Measurements from ENCODE around the gene TAF8.
"Not testable (repeated sequence)": the region's sequence is repeated elsewhere in the genome, so short reads cannot be mapped to it uniquely, and the experiment has no call there.

Gene TAF8

GRCh38 chr6:42050297-42051267, at the start of gene TAF8:
Gene TAF8, plus strand, starts transcription at chr6:42050524. Its CDS starts 18 bp downstream, at chr6:42050542.
- peaks cover 4% of the 10 kb centered on the region for H3K36me3 ChIP-seq (ENCODE audit: control insufficient read depth, insufficient read depth, low read length)
- peak within 1 kb of the TSS; percentile 96 for H3K27ac ChIP-seq (ENCODE audit: low read depth, low read length)
- H3K27me3 ChIP-seq (ENCODE audit: control insufficient read depth, insufficient read depth, low read length), result no peaks in the 10 kb centered on the region
- H3K4me1 ChIP-seq (ENCODE audit: control insufficient read depth, insufficient read depth, low read length), result peaks cover 23% of the 10 kb centered on the region
- peak within 1 kb of the TSS; percentile 94 for H3K4me3 ChIP-seq (ENCODE audit: low read length)
- H3K9ac ChIP-seq (ENCODE audit: low read length), result peak within 1 kb of the TSS; percentile 75

GRCh38 chr6:42001506-42001905, 48.8 kb upstream of the TAF8 start:
- Histone ChIP-seq H3K36me3 (ENCODE audit: control insufficient read depth, insufficient read depth, low read length) (peaks cover 2% of the 10 kb centered on the region), H3K27me3 (ENCODE audit: control insufficient read depth, insufficient read depth, low read length) (no peaks in the 10 kb centered on the region), H3K27ac (ENCODE audit: low read depth, low read length) (no peak overlapping the region), H3K4me1 (ENCODE audit: control insufficient read depth, insufficient read depth, low read length) (no peaks in the 10 kb centered on the region), H3K4me3 (ENCODE audit: low read length) (no peak overlapping the region), H3K9ac (ENCODE audit: low read length) (no peak overlapping the region)

- H3K27ac ChIP-seq (ENCODE audit: low read depth, low read length); H3K36me3 ChIP-seq (ENCODE audit: control insufficient read depth, insufficient read depth, low read length); H3K4me1 ChIP-seq (ENCODE audit: control insufficient read depth, insufficient read depth, low read length); H3K27me3 ChIP-seq (ENCODE audit: control insufficient read depth, insufficient read depth, low read length); H3K9ac ChIP-seq (ENCODE audit: low read length); H3K4me3 ChIP-seq (ENCODE audit: low read length): not testable (repeated sequence)
Observed at GRCh38 chr6:42003658-42004057, 46.7 kb upstream of the TAF8 start.

GRCh38 chr6:42007286-42008137, 42.8 kb upstream of the TAF8 start:
- Histone ChIP-seq H3K36me3 (ENCODE audit: control insufficient read depth, insufficient read depth, low read length) (no peaks in the 10 kb centered on the region), H3K27me3 (ENCODE audit: control insufficient read depth, insufficient read depth, low read length) (no peaks in the 10 kb centered on the region), H3K4me3 (ENCODE audit: low read length) (no peak overlapping the region), H3K9ac (ENCODE audit: low read length) (no peak overlapping the region), H3K4me1 (ENCODE audit: control insufficient read depth, insufficient read depth, low read length) (no peaks in the 10 kb centered on the region), H3K27ac (ENCODE audit: low read depth, low read length) (no peak overlapping the region)

- not testable (repeated sequence) for H3K4me1 ChIP-seq (ENCODE audit: control insufficient read depth, insufficient read depth, low read length); H3K4me3 ChIP-seq (ENCODE audit: low read length); H3K27ac ChIP-seq (ENCODE audit: low read depth, low read length); H3K27me3 ChIP-seq (ENCODE audit: control insufficient read depth, insufficient read depth, low read length); H3K9ac ChIP-seq (ENCODE audit: low read length); H3K36me3 ChIP-seq (ENCODE audit: control insufficient read depth, insufficient read depth, low read length)
Observed at GRCh38 chr6:42008138-42008528, 42.2 kb upstream of the TAF8 start.

- no peaks in the 10 kb centered on the region for H3K27me3 ChIP-seq (ENCODE audit: control insufficient read depth, insufficient read depth, low read length)
- H3K4me1 ChIP-seq (ENCODE audit: control insufficient read depth, insufficient read depth, low read length), result no peaks in the 10 kb centered on the region
- no peak overlapping the region for H3K4me3 ChIP-seq (ENCODE audit: low read length)
- H3K36me3 ChIP-seq (ENCODE audit: control insufficient read depth, insufficient read depth, low read length), result no peaks in the 10 kb centered on the region
- no peak overlapping the region for H3K9ac ChIP-seq (ENCODE audit: low read length)
- H3K27ac ChIP-seq (ENCODE audit: low read depth, low read length), result no peak overlapping the region
Observed at GRCh38 chr6:42009844-42010184, 40.5 kb upstream of the TAF8 start.

GRCh38 chr6:42010185-42010891, 40.0 kb upstream of the TAF8 start:
- Histone ChIP-seq H3K4me1 (ENCODE audit: control insufficient read depth, insufficient read depth, low read length) (no peaks in the 10 kb centered on the region), H3K27ac (ENCODE audit: low read depth, low read length) (no peak overlapping the region)

GRCh38 chr6:42010909-42011308, 39.4 kb upstream of the TAF8 start:
- no peaks in the 10 kb centered on the region for H3K27me3 ChIP-seq (ENCODE audit: control insufficient read depth, insufficient read depth, low read length)
- H3K4me3 ChIP-seq (ENCODE audit: low read length), result no peak overlapping the region
- no peaks in the 10 kb centered on the region for H3K4me1 ChIP-seq (ENCODE audit: control insufficient read depth, insufficient read depth, low read length)
- no peak overlapping the region for H3K9ac ChIP-seq (ENCODE audit: low read length)
- no peaks in the 10 kb centered on the region for H3K36me3 ChIP-seq (ENCODE audit: control insufficient read depth, insufficient read depth, low read length)
- H3K27ac ChIP-seq (ENCODE audit: low read depth, low read length), result no peak overlapping the region

More at GRCh38 chr6:42010185-42010891, 40.0 kb upstream of the TAF8 start:
- Histone ChIP-seq H3K4me3 (ENCODE audit: low read length) (no peak overlapping the region), H3K36me3 (ENCODE audit: control insufficient read depth, insufficient read depth, low read length) (no peaks in the 10 kb centered on the region), H3K27me3 (ENCODE audit: control insufficient read depth, insufficient read depth, low read length) (no peaks in the 10 kb centered on the region), H3K9ac (ENCODE audit: low read length) (no peak overlapping the region)

- Histone ChIP-seq H3K27me3 (ENCODE audit: control insufficient read depth, insufficient read depth, low read length) (no peaks in the 10 kb centered on the region), H3K4me3 (ENCODE audit: low read length) (no peak overlapping the region), H3K36me3 (ENCODE audit: control insufficient read depth, insufficient read depth, low read length) (no peaks in the 10 kb centered on the region), H3K27ac (ENCODE audit: low read depth, low read length) (no peak overlapping the region), H3K4me1 (ENCODE audit: control insufficient read depth, insufficient read depth, low read length) (no peaks in the 10 kb centered on the region), H3K9ac (ENCODE audit: low read length) (no peak overlapping the region)
Observed at GRCh38 chr6:42012501-42013133, 37.7 kb upstream of the TAF8 start.

GRCh38 chr6:42013134-42013516, 37.2 kb upstream of the TAF8 start:
- Histone ChIP-seq H3K27me3 (ENCODE audit: control insufficient read depth, insufficient read depth, low read length) (no peaks in the 10 kb centered on the region), H3K4me1 (ENCODE audit: control insufficient read depth, insufficient read depth, low read length) (no peaks in the 10 kb centered on the region), H3K36me3 (ENCODE audit: control insufficient read depth, insufficient read depth, low read length) (no peaks in the 10 kb centered on the region), H3K27ac (ENCODE audit: low read depth, low read length) (no peak overlapping the region), H3K9ac (ENCODE audit: low read length) (no peak overlapping the region), H3K4me3 (ENCODE audit: low read length) (no peak overlapping the region)

GRCh38 chr6:42017021-42017643, 33.2 kb upstream of the TAF8 start:
- H3K4me3 ChIP-seq (ENCODE audit: low read length), result no peak overlapping the region
- H3K4me1 ChIP-seq (ENCODE audit: control insufficient read depth, insufficient read depth, low read length), result no peaks in the 10 kb centered on the region
- H3K36me3 ChIP-seq (ENCODE audit: control insufficient read depth, insufficient read depth, low read length), result no peaks in the 10 kb centered on the region
- no peak overlapping the region for H3K27ac ChIP-seq (ENCODE audit: low read depth, low read length)
- no peaks in the 10 kb centered on the region for H3K27me3 ChIP-seq (ENCODE audit: control insufficient read depth, insufficient read depth, low read length)
- no peak overlapping the region for H3K9ac ChIP-seq (ENCODE audit: low read length)
